Epithelial cell of proximal tubule (primary cell): ENCODE data around the gene HIVEP3. TPM values are rescaled to one million over a fixed set of nuclear protein-coding genes. Genes with fewer than 3 reads are reported as not detected.
"Not testable (repeated sequence)": the region's sequence is repeated elsewhere in the genome, so short reads cannot be mapped to it uniquely, and the experiment has no call there.

ENCODE experiments used
- DNase-seq: peaks from one replicate; pipeline ENCODE4 v3.0.0-alpha.2; 2011; ENCODE audit warnings: low read depth
- H3K4me3 ChIP-seq: 2 replicates; pipeline ENCODE4 v1.5.1; 2011; ENCODE audit warnings: low read depth, mild to moderate bottlenecking, low read length
- CTCF ChIP-seq: conservative IDR thresholded peaks from 2 replicates; pipeline ENCODE4 v1.5.1; 2012; ENCODE audit warnings: low read depth, mild to moderate bottlenecking, low read length
- total RNA-seq: library from RNA; depleted of rRNA; stranded (reverse); fragments of >200 nt; gene quantifications from 2 replicates; pipeline ENCODE4 v1.2.3, GENCODE V29; 2015

HIVEP3 gene
- total RNA-seq, 1 donor from 2014 or later, result 3.9 TPM

- no peak for TF ChIP-seq CTCF
- no peak overlapping the region for H3K4me3 ChIP-seq
- no peak for DNase-seq
These were observed 360.8 kb downstream of the HIVEP3 start for GRCh38 chr1:41557751-41558455.

- not testable (repeated sequence) for H3K4me3 ChIP-seq, DNase-seq
These were observed 364.0 kb downstream of the HIVEP3 start for GRCh38 chr1:41554746-41555145.

GRCh38 chr1:41547781-41548560, 370.8 kb downstream of the HIVEP3 start:
- H3K4me3 ChIP-seq, result no peak overlapping the region
- TF ChIP-seq CTCF, result no peak
- DNase-seq, result no peak

GRCh38 chr1:41547336-41547735, 371.4 kb downstream of the HIVEP3 start:
- TF ChIP-seq CTCF, result no peak
- no peak overlapping the region for H3K4me3 ChIP-seq
- no peak for DNase-seq

GRCh38 chr1:41546833-41547135, 371.9 kb downstream of the HIVEP3 start:
- H3K4me3 ChIP-seq, result no peak overlapping the region
- no peak for TF ChIP-seq CTCF
- no peak for DNase-seq

- DNase-seq, result peak; percentile 1
- no peak overlapping the region for H3K4me3 ChIP-seq
- no peak for TF ChIP-seq CTCF
These were observed 372.5 kb downstream of the HIVEP3 start for GRCh38 chr1:41545996-41546832.
